HG03571 (cell line): Measurements from ENCODE around the gene SLC9A2.

Experiments used
- ATAC-seq: cut with Tn5 transposase; IDR thresholded peaks from one replicate; pipeline ENCODE4 v1.9.1; 2021; ENCODE audit not compliant: unreplicated experiment

Gene SLC9A2

DNA sequence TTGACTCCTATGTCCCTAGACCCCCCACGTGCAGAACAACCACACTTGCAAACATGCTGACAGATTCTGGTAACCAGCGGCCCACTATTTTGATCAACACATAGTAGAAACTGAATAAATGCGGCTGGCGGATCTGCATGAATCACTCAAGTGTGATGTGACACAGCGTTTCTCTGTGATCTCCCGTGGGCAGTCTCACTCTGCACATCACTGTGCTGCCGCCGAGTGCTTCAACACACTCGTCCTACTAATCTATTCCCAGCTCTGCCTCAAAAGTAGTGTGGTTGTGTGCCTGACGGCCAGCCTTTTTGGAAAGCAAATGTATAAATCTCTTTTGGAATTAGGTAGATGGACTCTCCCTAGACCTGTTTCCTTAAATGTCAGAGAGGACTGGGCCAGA lies 105.2 kb downstream of the SLC9A2 start:
- no peak for ATAC-seq

- no peak for ATAC-seq
Measured at GRCh38 chr2:102726128-102727087, 107.1 kb downstream of the SLC9A2 start.

DNA sequence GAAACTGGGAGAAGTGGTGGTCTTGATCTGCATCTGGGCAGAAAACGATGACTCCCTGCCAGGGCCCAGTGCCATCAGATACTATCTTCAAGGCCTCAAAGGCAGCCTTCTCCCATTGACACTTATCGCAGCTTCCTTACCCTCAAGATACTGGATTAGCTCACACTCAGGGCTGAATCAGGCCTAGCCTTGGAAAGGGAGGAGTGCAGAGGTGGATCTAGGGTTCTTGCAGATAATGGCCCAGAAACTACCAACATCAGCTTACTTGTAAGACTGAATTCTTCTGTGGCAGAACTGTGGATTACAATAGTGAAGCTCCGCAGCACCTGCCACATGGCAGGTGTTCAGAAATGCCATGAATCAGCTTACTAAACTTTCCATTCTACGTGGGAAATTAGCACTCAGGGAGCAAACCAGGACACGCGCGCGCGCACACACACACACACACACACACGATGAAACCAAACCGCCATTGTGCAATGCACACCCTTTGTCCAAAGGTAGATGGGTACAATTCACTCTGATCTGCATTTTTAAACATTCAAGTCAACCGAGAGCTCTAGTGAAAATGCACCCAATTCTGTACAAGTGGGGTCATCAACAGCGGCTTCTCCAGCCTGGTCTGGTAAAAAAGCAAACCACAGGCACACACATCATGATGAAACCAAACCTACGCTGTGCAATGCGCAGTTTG lies 116.2 kb downstream of the SLC9A2 start:
- ATAC-seq: no peak

GRCh38 chr2:102736110-102736409 lies 116.7 kb downstream of the SLC9A2 start:
- ATAC-seq: peak; percentile 22

- peak; percentile 95 for ATAC-seq
Measured at GRCh38 chr2:102736410-102737409, 117.4 kb downstream of the SLC9A2 start.

DNA sequence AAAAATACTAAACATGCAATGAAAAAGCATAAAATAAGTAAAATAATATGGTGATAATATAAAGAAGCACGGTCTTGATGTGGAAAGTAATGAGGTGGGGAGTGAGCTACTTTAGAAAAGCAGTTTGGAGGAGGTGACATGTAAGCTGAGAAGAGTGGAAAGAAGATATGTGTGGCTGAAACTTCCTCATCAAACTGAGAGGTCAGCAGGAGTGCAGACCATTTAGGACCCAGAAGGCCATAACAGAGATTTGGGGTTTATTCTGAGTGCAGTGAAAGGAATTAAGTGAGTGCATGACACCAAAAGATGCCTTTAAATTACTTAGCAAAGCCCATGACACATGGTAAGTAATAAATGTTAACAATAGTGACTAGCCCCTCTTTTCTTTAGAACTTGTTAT lies 118.1 kb downstream of the SLC9A2 start:
- ATAC-seq: peak; percentile 27

GRCh38 chr2:102743259-102743658 lies 123.9 kb downstream of the SLC9A2 start:
- ATAC-seq: no peak

DNA sequence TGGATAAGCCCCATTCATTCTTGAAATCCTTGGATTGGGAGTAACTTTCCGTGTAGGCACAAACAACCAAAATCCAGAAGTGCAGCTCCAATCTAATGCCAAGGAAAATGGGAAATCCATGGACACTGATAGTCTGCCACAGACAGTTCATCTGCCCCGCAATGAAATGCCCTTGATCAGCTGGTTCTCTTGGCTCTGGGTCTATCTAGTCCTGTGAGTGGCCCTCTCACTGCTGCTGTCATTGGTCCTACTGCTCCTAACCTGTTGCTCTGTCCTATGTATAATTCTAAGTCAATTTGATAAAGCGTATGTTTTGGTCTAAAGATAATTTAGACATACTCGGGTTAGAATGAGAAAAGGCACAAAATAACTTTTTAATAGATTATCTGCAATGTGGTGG lies 128.8 kb downstream of the SLC9A2 start:
- no peak for ATAC-seq

GRCh38 chr2:102749938-102750337 lies 130.6 kb downstream of the SLC9A2 start:
- no peak for ATAC-seq

GRCh38 chr2:102753563-102754159 lies 134.3 kb downstream of the SLC9A2 start:
- no peak for ATAC-seq

DNA sequence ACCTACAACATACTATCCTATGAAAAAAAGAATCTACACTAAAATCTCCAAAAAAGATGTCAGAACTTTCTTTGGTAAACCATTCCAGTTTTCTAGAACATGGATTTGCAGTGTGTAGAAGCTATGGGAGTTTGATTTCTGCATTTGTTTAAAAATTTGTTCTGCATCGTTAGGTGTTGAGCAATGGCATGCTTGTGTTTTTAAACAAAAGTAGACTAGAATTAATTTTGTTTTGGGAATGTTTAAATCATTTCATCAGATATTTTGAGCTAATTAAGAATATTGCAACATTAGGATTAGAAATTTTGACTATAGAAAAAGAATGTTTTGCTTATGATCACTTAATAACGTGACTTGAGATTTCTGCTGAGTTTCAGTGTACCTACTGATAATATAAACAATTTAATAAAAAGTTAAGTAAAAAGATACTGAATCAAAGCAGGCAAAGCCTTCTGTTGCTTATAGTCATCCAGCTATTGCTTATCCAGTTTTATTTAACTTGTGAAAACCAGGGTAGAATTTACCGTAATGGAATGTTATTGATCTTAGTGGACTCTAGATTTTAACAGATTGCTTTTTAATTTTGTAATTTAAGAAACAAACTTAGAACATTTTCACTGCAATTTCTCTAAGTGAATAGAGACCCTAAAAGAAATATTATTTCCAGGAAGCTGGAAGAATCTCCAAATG lies 135.2 kb downstream of the SLC9A2 start:
- ATAC-seq: no peak

DNA sequence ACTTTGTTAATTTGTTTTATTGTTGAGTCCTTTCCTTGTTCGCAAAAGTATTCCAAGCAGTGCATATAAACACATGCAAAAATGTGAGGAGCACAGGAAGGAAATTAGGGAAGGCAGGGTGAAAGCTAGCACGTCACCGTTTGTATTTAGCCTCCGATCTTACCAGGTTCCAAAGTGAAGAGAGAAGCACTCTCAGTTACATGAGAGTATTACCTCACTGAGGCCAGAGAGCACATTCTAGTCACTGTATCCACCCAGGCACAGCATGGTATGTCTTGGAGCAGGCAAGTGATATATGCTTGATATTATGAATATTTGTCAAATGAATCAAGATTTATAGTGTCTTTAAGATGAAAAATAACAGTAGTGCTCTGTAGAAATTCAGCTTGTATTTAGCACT lies 135.9 kb downstream of the SLC9A2 start:
- no peak for ATAC-seq

DNA sequence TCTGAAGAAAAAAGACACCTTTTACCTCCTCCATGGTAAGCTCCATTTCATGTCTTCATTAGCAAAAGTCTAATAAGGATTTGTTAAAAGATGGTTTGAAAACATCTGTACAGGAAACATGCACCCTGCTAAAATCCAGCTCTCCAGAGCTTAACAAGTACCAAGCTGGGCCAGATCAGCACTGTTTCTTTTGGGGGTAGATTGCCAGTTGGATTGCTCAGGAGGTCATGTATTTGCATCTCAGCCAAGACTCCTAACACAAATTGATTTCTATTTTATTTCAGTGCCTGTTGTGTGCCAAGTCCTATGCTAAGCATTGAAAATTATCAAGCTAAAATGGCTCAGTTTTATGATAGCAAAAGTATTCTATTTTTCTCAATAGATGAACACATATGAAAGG lies 139.1 kb downstream of the SLC9A2 start:
- ATAC-seq: no peak
